IPS-NIHi7 (cell line): ENCODE measurements around the gene CD300LG.
"Not testable (repeated sequence)": the region's sequence is repeated elsewhere in the genome, so short reads cannot be mapped to it uniquely, and the experiment has no call there.

Source experiments
- DNase-seq: peaks from one replicate; pipeline ENCODE4 v3.0.0; 2012; ENCODE audit warnings: mixed read lengths; ENCODE audit errors: extremely low spot score

CD300LG gene

GRCh38 chr17:43878260-43879175 lies 31.5 kb downstream of the CD300LG start:
- DNase-seq: peak; percentile 97

DNA sequence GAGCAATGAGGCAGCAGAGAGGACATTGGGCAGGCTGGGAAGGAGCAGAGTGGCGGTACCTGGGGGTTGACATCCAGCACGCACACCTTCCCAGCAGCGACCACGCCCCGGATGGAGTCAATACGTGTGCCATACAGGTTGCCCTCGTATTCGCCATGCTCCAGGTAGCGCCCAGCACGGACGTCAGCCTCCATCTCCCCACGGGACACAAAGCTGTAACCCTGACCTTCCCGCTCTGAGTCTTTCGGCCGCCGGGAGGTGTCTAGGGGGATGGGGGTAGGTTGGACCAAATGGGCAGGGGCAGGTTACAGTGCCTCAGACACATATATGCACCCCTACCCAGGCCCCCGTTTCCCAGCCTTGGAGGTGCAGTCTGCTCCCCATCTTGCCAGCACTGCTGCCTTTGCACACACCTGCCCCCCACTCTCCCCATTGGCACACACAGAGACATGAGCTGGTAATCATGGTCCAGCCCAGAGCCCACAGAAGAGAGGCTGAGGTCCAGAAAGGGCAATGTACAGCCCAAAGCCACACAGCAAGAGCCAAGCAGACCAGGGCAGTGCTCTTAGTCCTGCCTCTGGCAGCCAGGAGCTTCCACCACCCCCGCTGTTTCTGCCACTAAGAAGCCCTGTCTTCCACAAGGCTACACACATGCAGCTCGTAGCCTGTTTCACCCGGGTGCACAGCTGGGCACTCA lies 32.9 kb downstream of the CD300LG start:
- no peak for DNase-seq

- peak; percentile 87 for DNase-seq
Observed at GRCh38 chr17:43880420-43880991, 33.5 kb downstream of the CD300LG start.

GRCh38 chr17:43881181-43881580 lies 34.2 kb downstream of the CD300LG start:
- DNase-seq: no peak

GRCh38 chr17:43881758-43882505 lies 35.0 kb downstream of the CD300LG start:
- DNase-seq: no peak

GRCh38 chr17:43882761-43883415 lies 35.9 kb downstream of the CD300LG start:
- DNase-seq: no peak

DNA sequence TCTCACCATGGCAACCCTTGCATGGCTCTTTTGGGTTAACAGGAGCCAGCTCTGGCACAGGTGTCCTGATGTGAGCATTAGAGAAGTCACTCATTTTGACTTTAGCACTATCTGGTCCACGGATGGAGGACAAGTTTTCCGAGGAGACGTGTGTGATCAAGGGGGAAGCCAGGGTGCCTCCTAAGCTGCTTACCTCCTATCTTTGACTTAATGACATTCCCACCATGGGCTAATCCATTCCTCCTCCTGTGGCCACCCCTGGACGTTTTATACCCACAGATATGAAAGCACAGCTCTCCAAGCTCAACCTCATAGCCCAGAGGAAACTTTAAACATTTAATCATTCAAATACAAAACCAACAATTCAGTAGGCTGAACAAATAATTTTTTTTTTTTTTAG lies 41.6 kb downstream of the CD300LG start:
- no peak for DNase-seq

- no peak for DNase-seq
Observed at GRCh38 chr17:43890240-43890639, 43.3 kb downstream of the CD300LG start.

DNA sequence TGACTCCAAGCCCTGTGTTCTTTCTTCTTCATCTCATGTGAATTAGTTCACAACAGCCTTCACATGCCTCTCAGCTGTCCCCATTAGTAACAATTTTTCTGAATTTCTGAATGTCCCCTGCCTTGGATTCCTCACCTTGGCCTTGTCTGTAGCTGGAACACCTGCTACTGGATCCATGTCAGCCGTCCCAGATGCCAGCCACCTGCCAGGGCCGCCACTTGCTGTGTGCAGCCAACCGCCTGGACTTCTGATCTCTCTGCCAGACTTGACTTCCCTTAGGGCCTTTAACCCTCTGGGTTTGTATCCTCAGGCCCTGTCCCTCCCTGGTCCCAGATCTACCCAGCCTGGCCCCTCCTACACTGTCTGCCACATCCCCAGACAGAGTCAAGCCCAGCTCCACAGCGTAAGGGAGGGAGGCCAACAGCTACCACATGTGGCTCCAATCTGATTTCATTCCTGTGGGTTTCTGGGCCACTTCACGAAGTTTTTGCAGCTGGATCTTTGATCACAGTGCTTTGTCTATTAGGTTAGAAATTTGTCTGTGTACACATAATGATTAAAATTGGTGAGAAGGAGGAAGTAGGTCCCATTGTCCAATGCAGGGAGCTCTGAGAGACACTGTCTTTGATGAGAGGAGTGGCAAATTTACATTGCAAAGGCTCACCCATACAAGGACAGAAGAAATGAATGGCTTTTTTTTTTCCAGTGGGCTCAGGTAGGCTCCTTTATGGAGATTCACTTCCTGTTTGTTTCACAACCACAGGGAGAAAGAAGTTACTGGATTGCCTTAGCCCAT lies 45.1 kb downstream of the CD300LG start:
- DNase-seq: peak; percentile 53

GRCh38 chr17:43892647-43892952 lies 45.6 kb downstream of the CD300LG start:
- no peak for DNase-seq

- DNase-seq: not testable (repeated sequence)
Observed at GRCh38 chr17:43894494-43894893, 47.5 kb downstream of the CD300LG start.

GRCh38 chr17:43897831-43898230 lies 50.9 kb downstream of the CD300LG start:
- no peak for DNase-seq

DNA sequence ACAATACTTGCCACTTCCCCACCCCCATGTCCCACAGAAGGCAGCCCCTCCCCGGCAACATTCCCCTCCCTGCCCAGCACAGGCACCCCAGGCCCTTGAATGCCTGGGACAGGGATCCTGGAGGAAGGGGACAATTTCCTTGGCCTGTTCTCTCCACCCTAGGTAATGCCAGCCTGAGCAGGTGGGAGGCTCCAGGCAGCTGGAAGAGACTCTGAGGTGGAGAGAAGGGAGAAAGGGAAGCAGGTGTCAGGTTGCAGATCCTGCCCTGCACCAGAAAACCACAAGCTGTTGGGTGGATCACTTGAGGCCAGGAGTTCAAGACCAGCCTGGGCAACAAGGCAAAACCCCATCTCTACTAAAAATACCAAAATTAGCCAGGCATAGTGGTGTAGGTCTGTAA lies 51.5 kb downstream of the CD300LG start:
- no peak for DNase-seq

DNA sequence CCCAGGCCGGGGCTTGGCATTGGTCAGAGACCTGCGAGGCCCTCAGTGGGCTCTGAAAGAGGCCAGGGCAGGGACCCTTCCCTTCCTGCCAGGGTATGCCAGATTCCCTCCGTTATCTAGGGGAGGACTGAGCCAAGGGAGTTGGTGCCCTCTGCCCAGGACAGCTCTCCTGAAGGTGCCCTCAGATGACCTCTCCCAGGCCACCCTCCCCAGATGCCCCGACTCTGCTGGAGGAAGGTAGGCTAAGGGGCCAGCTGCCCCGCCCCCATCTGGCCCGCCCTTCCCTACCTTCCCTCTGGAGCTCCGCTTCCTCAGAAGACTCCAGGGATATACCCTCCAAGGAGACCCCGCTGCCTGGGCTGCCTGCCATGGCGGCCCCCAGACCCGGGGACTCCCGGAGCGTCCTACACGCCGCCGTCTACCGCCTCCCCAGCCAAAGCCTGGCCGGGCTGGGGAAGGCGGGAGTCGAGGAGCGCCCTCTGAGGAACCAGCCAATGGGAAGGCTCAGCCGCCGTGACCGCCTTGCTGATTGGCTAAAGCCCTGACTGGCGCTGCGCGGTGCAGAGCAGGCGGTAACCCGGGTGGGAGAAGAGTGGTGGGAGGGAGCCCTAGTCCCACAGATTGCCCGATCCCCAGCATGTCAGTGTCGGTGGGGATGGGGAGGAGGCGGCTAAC lies 53.3 kb downstream of the CD300LG start:
- peak; percentile 98 for DNase-seq

GRCh38 chr17:43900858-43901754 lies 54.1 kb downstream of the CD300LG start:
- DNase-seq: no peak

DNA sequence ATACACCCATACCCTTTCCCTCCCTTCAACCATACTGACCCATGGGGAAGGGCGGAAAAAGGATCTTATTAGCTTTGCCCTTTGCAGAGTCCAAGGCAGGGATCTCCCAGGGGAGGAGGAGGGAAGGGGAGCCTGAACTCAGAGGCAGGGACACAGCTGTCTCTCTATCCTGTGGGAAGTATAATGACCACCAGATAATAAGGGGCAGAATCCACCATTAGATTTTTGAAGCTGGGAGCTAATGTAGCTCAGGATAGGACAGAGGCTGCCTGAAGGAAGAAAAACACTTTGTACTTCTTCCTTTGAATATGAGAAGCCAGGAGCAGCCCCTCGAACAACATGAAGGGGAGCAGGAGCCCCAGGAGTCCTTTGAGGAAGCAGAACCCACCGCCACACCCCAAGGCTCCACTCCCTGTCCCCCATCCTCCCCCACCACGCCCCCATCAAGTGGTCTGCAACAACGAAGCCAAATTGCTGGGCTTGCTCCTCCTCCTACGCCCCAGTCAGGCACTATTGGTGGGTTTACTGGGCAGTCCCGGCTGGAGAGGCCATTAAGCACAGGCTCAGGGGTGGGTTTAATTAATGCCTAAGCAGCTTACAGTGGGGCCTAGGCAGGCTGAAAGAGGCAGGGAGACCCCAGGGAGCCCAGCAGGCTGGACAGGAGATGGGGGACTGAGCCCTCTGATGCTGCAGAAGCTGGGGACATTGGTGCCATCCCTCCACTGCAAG lies 55.0 kb downstream of the CD300LG start:
- DNase-seq: no peak

- DNase-seq: no peak
Observed at GRCh38 chr17:43905400-43905984, 58.5 kb downstream of the CD300LG start.
